SIG-M5 treated with dmso at 0.1 percent for 504 hours (cell line): ENCODE data around the gene IL25.
A peak's percentile ranks its signal among the peaks of the same experiment; 100 is the strongest.
"Not testable (repeated sequence)": the region's sequence is repeated elsewhere in the genome, so short reads cannot be mapped to it uniquely, and the experiment has no call there.

Experiments used
- DNase-seq: peaks from one replicate; lab custom pipeline; 2025; ENCODE audit not compliant: unreplicated experiment; lab: John Stamatoyannopoulos, UW

Gene IL25

GRCh38 chr14:23387916-23388882, 15.6 kb downstream of the IL25 start:
- no peak for DNase-seq

GRCh38 chr14:23388996-23389395, 16.4 kb downstream of the IL25 start:
- DNase-seq: no peak

GRCh38 chr14:23389396-23389795, 16.8 kb downstream of the IL25 start:
- no peak for DNase-seq

- DNase-seq: not testable (repeated sequence)
These were observed 17.3 kb downstream of the IL25 start for GRCh38 chr14:23389871-23390270.

- DNase-seq: no peak
These were observed 20.0 kb downstream of the IL25 start for GRCh38 chr14:23392613-23393012.

- no peak for DNase-seq
These were observed 23.5 kb downstream of the IL25 start for GRCh38 chr14:23396126-23396525.

- DNase-seq: no peak
These were observed 24.3 kb downstream of the IL25 start for GRCh38 chr14:23396781-23397407.

- DNase-seq: no peak
These were observed 25.7 kb downstream of the IL25 start for GRCh38 chr14:23398348-23398747.

DNA sequence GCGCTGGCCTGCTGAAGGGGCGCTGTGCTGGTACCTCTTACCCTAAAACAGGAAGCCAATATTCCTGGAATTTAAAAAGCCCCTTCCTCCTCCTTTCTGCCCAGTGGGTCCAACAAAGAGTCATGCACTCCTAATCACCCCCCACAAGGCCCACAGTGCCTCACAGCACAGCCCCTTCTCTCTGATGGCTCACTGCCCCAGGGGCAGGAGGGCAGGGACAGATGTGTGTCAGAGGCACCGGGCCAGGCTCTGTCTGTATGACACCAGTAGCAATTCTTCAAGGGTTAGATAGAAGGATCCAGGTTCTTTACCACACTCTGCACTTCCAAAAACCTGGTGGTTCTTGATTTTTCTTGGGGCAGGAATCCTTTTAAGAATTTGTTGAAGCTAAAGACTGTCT, 26.5 kb downstream of the IL25 start:
- no peak for DNase-seq

DNA sequence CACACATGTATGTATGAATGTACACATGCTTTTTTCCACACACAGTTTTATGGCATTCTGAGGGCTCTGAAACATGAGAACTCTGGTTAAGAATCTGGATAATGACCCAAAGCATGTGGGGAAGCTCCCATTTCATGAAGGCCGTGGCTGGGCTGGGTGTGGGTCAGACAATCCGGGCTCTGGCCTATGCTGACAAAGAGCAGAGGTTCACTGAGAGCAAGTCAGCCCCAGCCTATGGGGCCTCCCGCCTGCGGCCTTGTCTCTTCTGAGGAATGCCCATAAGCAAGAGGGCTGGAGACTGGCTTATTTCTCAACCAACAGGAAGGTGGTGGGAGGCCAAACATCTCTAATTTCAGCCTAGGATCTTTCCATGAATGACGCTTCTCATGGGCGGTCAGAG, 27.0 kb downstream of the IL25 start:
- no peak for DNase-seq

DNA sequence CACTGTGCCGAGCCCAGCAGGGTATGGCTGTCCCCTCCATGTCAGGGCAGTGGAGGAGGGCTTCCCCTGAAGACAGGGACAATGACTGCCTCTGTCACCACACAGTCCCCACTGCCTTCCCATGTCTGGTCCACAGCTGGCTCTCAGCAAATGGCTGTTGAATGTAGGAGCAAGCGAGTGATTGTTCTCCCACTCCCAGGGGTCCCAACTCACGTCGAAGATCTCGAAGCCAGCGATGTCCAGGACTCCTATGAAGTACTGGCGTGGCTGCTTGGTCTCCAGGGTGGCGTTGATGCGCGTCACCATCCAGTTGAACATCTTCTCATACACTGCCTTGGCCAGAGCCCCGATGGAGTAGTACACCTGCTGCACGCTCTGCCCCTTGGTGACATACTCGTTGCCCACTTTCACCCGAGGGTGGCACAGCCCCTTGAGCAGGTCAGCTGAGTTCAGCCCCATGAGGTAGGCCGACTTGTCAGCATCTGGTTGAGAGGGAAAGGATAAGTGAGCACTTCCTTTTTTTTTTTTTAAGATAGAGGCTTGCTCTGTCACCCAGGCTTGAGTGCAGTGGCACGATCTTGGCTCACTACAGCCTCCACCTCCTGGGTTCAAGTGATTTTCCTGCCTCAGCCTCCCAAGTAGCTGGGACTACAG, 28.0 kb downstream of the IL25 start:
- DNase-seq: peak; percentile 23

DNA sequence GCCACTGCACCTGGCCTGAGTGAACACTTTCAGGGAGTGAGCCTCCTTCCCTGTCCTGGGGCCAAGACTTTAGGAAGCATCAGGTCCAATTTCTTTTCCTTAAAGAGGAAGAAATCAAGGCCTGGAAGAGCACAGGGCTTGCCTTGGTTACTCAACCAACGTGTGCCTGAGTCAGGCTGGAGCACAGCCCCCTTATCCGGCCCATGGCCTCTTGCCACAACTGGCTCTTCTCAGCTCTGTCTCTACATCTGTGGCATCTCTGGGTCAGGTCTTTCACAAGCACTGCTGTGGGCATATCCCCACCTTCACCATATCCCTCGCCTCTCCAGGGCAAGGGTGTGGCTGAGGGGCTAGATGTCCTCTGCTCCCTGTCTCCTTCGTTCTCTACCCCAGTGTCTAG, 28.7 kb downstream of the IL25 start:
- peak; percentile 75 for DNase-seq

GRCh38 chr14:23402296-23403138, 29.9 kb downstream of the IL25 start:
- DNase-seq: peak; percentile 25

DNA sequence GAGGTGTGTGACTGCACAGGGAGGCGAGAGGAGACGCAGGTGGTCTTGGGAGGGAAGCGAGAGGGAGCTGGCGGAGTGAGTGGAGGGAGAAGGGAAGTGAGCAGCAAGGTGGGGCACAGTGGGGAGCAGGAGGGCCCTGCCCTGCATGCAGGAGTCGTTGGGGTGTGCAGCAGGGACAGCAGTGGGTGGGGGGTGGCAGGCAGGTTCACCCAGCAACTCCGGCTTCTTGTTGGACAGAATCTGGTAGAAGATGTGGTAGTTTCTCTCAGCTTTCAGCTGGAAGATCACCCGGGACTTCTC, 30.5 kb downstream of the IL25 start:
- no peak for DNase-seq

DNA sequence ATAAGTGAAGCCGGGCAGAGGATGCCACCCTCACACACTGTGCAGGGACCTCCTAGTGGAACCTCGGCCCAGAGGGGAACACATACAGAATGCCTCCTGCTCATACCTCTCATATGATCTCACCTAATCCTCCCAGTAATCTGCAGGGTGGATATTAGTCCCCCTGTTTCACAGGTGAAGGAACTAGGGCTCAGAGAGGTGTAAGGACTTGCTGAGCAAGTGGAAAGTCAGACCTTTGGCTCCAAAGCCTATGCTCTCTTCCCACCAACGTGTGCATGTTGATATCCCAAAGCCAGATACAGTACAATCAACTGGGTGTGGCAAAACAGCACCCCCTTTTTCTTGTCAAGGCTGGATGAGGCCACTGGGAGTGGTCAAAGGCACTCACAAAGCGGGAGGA, 31.3 kb downstream of the IL25 start:
- no peak for DNase-seq

DNA sequence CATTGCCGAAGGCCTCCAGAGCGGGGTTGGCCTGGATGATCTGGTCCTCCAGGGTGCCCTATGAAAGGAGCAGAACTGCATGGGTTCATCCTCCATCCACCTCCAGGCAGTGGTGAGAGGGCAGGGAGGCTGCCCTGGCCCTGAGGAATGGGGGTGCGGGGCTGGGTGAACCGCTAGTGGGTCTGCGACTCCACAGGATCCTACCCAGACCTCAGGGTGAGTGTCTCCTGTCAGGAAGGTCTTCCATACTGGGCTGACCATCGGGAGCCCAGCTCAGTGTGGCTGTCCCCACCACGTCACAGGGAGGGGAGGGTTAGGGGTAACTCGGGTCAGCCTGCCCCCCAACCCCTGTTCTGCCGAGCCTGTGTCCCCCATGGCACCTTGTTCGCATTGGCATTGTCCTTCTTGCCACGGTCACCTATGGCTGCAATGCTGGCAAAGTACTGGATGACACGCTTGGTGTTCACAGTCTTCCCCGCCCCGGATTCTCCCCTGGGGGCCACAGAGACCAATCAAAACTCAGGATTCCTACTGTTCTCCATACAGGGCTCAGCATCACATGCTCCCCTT, 31.8 kb downstream of the IL25 start:
- DNase-seq: no peak

DNA sequence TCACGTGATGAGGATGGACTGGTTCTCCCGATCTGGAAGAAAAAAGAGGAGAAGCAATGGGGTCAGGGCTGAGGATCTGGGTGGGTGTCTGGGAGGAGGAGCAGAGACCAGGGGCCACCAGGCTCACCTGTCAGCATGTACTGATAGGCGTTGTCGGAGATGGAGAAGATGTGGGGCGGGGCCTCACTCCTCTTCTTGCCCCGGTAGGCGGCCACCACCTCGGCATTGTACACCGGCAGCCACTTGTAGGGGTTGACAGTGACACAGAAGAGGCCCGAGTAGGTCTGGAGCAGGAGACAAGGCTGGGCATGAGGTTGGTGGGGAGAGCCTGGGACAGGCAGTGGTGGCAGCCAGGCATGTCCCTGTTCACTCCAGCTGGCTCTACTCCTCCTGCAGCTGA, 32.5 kb downstream of the IL25 start:
- DNase-seq: no peak

GRCh38 chr14:23405516-23406025, 33.0 kb downstream of the IL25 start:
- DNase-seq: no peak

GRCh38 chr14:23406244-23406643, 33.6 kb downstream of the IL25 start:
- no peak for DNase-seq

GRCh38 chr14:23406725-23407355, 34.2 kb downstream of the IL25 start:
- no peak for DNase-seq
